H9 (cell line): Measurements from ENCODE around the gene LRRC61. TPM values are rescaled to one million over a fixed set of nuclear protein-coding genes. Genes with fewer than 3 reads are reported as not detected.

ENCODE experiments used
- DNase-seq: peaks from one replicate; pipeline ENCODE4 v3.0.0-alpha.2; 2017
- H2AFZ ChIP-seq: one replicate; pipeline ENCODE4 v1.6.1; 2013; ENCODE audit warnings: mild to moderate bottlenecking, low read length, control low read depth, moderate library complexity
- H2AK5ac ChIP-seq: 2 replicates; pipeline ENCODE4 v1.6.1; 2013; ENCODE audit warnings: low read length, control low read depth, mixed read lengths; ENCODE audit not compliant: insufficient read length
- H2BK120ac ChIP-seq: one replicate; pipeline ENCODE4 v1.6.1; 2013; ENCODE audit warnings: low read depth, mild to moderate bottlenecking, low read length, control low read depth, inconsistent platforms; ENCODE audit not compliant: poor library complexity, severe bottlenecking
- H2BK12ac ChIP-seq: 2 replicates; pipeline ENCODE4 v1.6.1; 2013; ENCODE audit warnings: low read length, control low read depth, mixed read lengths, low read depth; ENCODE audit not compliant: insufficient read length
- H2BK15ac ChIP-seq: 2 replicates; pipeline ENCODE4 v1.6.1; 2013; ENCODE audit warnings: low read depth, low read length, control low read depth
- H2BK20ac ChIP-seq: one replicate; pipeline ENCODE4 v1.6.1; 2013; ENCODE audit warnings: low read depth, mild to moderate bottlenecking, low read length, control low read depth, inconsistent platforms; ENCODE audit not compliant: poor library complexity, severe bottlenecking
- H2BK5ac ChIP-seq: 2 replicates; pipeline ENCODE4 v1.6.1; 2013; ENCODE audit warnings: low read length, control low read depth, mixed read lengths; ENCODE audit not compliant: insufficient read length
- H3K14ac ChIP-seq: 2 replicates; pipeline ENCODE4 v1.6.1; 2013; ENCODE audit warnings: low read length, control low read depth; ENCODE audit not compliant: insufficient read depth
- H3K18ac ChIP-seq: 2 replicates; pipeline ENCODE4 v1.6.1; 2013; ENCODE audit warnings: low read depth, mild to moderate bottlenecking, mixed read lengths, low read length, control low read depth; ENCODE audit not compliant: insufficient read length
- H3K23ac ChIP-seq: 2 replicates; pipeline ENCODE4 v1.6.1; 2013; ENCODE audit warnings: low read length, control low read depth, mixed read lengths, low read depth; ENCODE audit not compliant: insufficient read length
- H3K23me2 ChIP-seq: 2 replicates; pipeline ENCODE4 v1.6.1; 2013; ENCODE audit warnings: low read depth, mild to moderate bottlenecking, mixed read lengths, low read length, control low read depth; ENCODE audit not compliant: insufficient read length, poor library complexity, severe bottlenecking
- H3K27ac ChIP-seq: 2 replicates; pipeline ENCODE4 v1.5.1; 2013; ENCODE audit warnings: low read length, control low read depth, mixed read lengths, low read depth; ENCODE audit not compliant: insufficient read length
- H3K27me3 ChIP-seq: 2 replicates; pipeline ENCODE4 v1.6.1; 2013; ENCODE audit warnings: low read length, control low read depth, inconsistent platforms; ENCODE audit not compliant: insufficient read depth
- H3K4ac ChIP-seq: 2 replicates; pipeline ENCODE4 v1.6.1; 2013; ENCODE audit warnings: low read depth, mild to moderate bottlenecking, control low read depth, inconsistent platforms, low read length, moderate library complexity
- H3K4me1 ChIP-seq: 2 replicates; pipeline ENCODE4 v1.6.1; 2013; ENCODE audit warnings: low read length, control low read depth, inconsistent platforms; ENCODE audit not compliant: insufficient read depth
- H3K4me2 ChIP-seq: 2 replicates; pipeline ENCODE4 v1.6.1; 2013; ENCODE audit warnings: low read length, control low read depth, mixed read lengths; ENCODE audit not compliant: insufficient read length, insufficient read depth
- H3K56ac ChIP-seq: 2 replicates; pipeline ENCODE4 v1.6.1; 2013; ENCODE audit warnings: low read depth, mild to moderate bottlenecking, mixed read lengths, low read length, control low read depth; ENCODE audit not compliant: insufficient read length
- H3K79me1 ChIP-seq: 2 replicates; pipeline ENCODE4 v1.6.1; 2013; ENCODE audit warnings: low read depth, mild to moderate bottlenecking, moderate library complexity, low read length, control low read depth, inconsistent platforms; ENCODE audit not compliant: insufficient read depth, poor library complexity, severe bottlenecking
- H3K79me2 ChIP-seq: 2 replicates; pipeline ENCODE4 v1.6.1; 2013; ENCODE audit warnings: low read length, control low read depth, inconsistent platforms; ENCODE audit not compliant: insufficient read depth
- H3K9ac ChIP-seq: 2 replicates; pipeline ENCODE4 v1.6.1; 2013; ENCODE audit warnings: low read length, control low read depth, mixed read lengths; ENCODE audit not compliant: insufficient read length; ENCODE audit errors: extremely low read depth
- H3K9me3 ChIP-seq: one replicate; pipeline ENCODE4 v1.6.1; 2013; ENCODE audit warnings: low read depth, low read length, inconsistent platforms; ENCODE audit not compliant: control insufficient read depth
- H3T11ph ChIP-seq: one replicate; pipeline ENCODE4 v1.6.1; 2013; ENCODE audit warnings: mild to moderate bottlenecking, low read length, control low read depth, inconsistent platforms
- H4K20me1 ChIP-seq: one replicate; pipeline ENCODE4 v1.6.1; 2013; ENCODE audit not compliant: control insufficient read depth, insufficient read length, insufficient read depth
- H4K5ac ChIP-seq: 2 replicates; pipeline ENCODE4 v1.6.1; 2013; ENCODE audit warnings: low read depth, mild to moderate bottlenecking, mixed read lengths, low read length, control low read depth; ENCODE audit not compliant: insufficient read length
- H4K8ac ChIP-seq: replicated peaks from 2 replicates; pipeline ENCODE4 v1.6.1; 2013; ENCODE audit warnings: low read length, control low read depth, mixed read lengths, low read depth; ENCODE audit not compliant: insufficient read length
- H4K91ac ChIP-seq: 2 replicates; pipeline ENCODE4 v1.6.1; 2013; ENCODE audit warnings: low read depth, mild to moderate bottlenecking, moderate library complexity, mixed read lengths, low read length, control low read depth; ENCODE audit not compliant: insufficient read length
- H3K27ac Mint-ChIP-seq, 3 experiments: 2 replicates in 2 of 3; 3 replicates in 1 of 3; pipeline ENCODE4 v1.8.0; 2020 to 2021; ENCODE audit warnings: mixed read lengths in 3 of 3, mild to moderate bottlenecking in 1 of 3, moderate library complexity in 1 of 3
- H3K27me3 Mint-ChIP-seq: 2 replicates; pipeline ENCODE4 v1.8.0; 2021; ENCODE audit warnings: low read depth, mild to moderate bottlenecking, moderate library complexity, mixed read lengths
- H3K36me3 Mint-ChIP-seq, 3 experiments: 2 replicates in 2 of 3; 3 replicates in 1 of 3; pipeline ENCODE4 v1.8.0; 2020 to 2021; ENCODE audit warnings: low read depth in 3 of 3, mixed read lengths in 3 of 3; ENCODE audit not compliant: insufficient read depth in 1 of 3
- H3K4me1 Mint-ChIP-seq, 2 experiments: 2 replicates each; pipeline ENCODE4 v1.8.0; 2020; ENCODE audit warnings: mixed read lengths in 2 of 2
- H3K4me3 Mint-ChIP-seq, 2 experiments: 2 replicates in 1 of 2; 3 replicates in 1 of 2; pipeline ENCODE4 v1.8.0; 2020 to 2021; ENCODE audit warnings: mild to moderate bottlenecking in 2 of 2, mixed read lengths in 2 of 2, moderate library complexity in 1 of 2
- H3K9me3 Mint-ChIP-seq, 2 experiments: 2 replicates in 1 of 2; 3 replicates in 1 of 2; pipeline ENCODE4 v1.8.0; 2020; ENCODE audit warnings: mild to moderate bottlenecking in 2 of 2, mixed read lengths in 2 of 2, moderate library complexity in 1 of 2
- WGBS: extraction: QIAGEN DNeasy Blood & Tissue Kit; methylation state at CpG from one replicate; pipeline ENCODE4 v1.1.7; 2013; ENCODE audit warnings: missing lambda C conversion rate, low lambda C conversion rate, mixed read lengths; ENCODE audit not compliant: insufficient read length; ENCODE audit errors: extremely low coverage; 5-methylcytosine and 5-hydroxymethylcytosine counted together
- total RNA-seq: library from RNA; stranded (reverse); gene quantifications from 2 replicates; pipeline ENCODE4 v1.2.1, GENCODE V29; 2021
- TF ChIP-seq, protein P1 (sequence below): fragments of 200-600 bp; sonication (generic); conservative IDR thresholded peaks from 3 replicates; pipeline ENCODE4 v1.8.0; 2021; ENCODE audit warnings: antibody characterized with exemption, mild to moderate bottlenecking

LRRC61 gene
- total RNA-seq, 1 experiment from 2014 or later: 24.4 TPM

DNA sequence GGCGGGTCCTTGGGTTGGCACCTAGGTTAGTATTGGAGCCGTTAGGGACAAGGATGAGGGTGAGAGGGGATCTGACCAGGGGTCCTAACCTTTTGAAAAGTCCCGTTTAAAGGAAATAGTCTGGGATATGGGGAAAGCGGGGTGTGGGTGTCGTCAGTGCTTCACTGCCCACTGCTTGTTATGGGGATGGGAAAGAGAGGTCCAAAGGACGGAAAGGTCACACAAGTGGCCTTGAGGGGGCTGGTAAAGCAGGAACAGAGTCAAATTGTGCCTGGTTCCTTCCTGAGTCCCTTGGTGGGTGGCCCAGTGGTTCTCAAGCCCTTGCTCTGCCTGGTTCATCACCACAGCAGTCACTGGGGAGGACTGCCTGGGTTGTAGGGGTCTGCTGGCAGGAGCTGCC, 53.4 kb downstream of the LRRC61 start:
- H3K36me3 Mint-ChIP-seq: peaks cover 26 to 36% (median 26%) of the 10 kb centered on the region in 3 experiments; a peak in 6 of 7 replicates
- H2AFZ ChIP-seq: no peak overlapping the region
- peak overlapping the region in 1 of 2 experiments; percentile 33; a peak in 1 of 5 replicates for H3K4me3 Mint-ChIP-seq
- no peak overlapping the region for H2BK12ac ChIP-seq
- H3K4me1 Mint-ChIP-seq: peaks cover 60 to 70% of the 10 kb centered on the region in 2 experiments
- no peak overlapping the region for H3T11ph ChIP-seq
- H3K14ac ChIP-seq: no peak overlapping the region; the same call in 1 of the 2 replicates
- TF ChIP-seq, protein P1, sequence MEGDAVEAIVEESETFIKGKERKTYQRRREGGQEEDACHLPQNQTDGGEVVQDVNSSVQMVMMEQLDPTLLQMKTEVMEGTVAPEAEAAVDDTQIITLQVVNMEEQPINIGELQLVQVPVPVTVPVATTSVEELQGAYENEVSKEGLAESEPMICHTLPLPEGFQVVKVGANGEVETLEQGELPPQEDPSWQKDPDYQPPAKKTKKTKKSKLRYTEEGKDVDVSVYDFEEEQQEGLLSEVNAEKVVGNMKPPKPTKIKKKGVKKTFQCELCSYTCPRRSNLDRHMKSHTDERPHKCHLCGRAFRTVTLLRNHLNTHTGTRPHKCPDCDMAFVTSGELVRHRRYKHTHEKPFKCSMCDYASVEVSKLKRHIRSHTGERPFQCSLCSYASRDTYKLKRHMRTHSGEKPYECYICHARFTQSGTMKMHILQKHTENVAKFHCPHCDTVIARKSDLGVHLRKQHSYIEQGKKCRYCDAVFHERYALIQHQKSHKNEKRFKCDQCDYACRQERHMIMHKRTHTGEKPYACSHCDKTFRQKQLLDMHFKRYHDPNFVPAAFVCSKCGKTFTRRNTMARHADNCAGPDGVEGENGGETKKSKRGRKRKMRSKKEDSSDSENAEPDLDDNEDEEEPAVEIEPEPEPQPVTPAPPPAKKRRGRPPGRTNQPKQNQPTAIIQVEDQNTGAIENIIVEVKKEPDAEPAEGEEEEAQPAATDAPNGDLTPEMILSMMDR: no peak
- H2BK20ac ChIP-seq: no peak overlapping the region
- no peak overlapping the region for H2BK5ac ChIP-seq
- no peak overlapping the region for H3K23ac ChIP-seq
- no peak overlapping the region for H2BK120ac ChIP-seq
- no peaks in the 10 kb centered on the region for H3K9me3 Mint-ChIP-seq
- H3K27ac Mint-ChIP-seq: peak overlapping the region in 2 of 3 experiments; percentile 8 to 66; a peak in 4 of 7 replicates
- H3K27me3 ChIP-seq: no peaks in the 10 kb centered on the region
- DNase-seq: no peak
- no peak overlapping the region for H3K18ac ChIP-seq
- H4K91ac ChIP-seq: no peak overlapping the region
- peaks cover 12% of the 10 kb centered on the region; the same call in 1 of the 2 replicates for H3K4me1 ChIP-seq
- H2AK5ac ChIP-seq: no peak overlapping the region
- H4K5ac ChIP-seq: no peak overlapping the region
- no peaks in the 10 kb centered on the region for H3K79me1 ChIP-seq
- no peak overlapping the region for H3K27ac ChIP-seq
- H3K27me3 Mint-ChIP-seq: no peaks in the 10 kb centered on the region
- no peak overlapping the region for H4K8ac ChIP-seq
- H3K4ac ChIP-seq: no peak overlapping the region
- no peak overlapping the region for H3K4me2 ChIP-seq
- H3K9ac ChIP-seq: no peak overlapping the region
- no peaks in the 10 kb centered on the region for H3K9me3 ChIP-seq
- H2BK15ac ChIP-seq: no peak overlapping the region
- peaks cover 4% of the 10 kb centered on the region; the same call in 1 of the 2 replicates for H3K79me2 ChIP-seq
- H4K20me1 ChIP-seq: no peaks in the 10 kb centered on the region
- no CpG with 5 or more reads among the region's 6 CpGs for WGBS
- H3K23me2 ChIP-seq: peaks cover 11% of the 10 kb centered on the region
- H3K56ac ChIP-seq: no peak overlapping the region
